Right ventricle myocardium inferior (tissue), 1 donor: Measurements from ENCODE around the gene ZFHX3. TPM values are rescaled to one million over a fixed set of nuclear protein-coding genes. Genes with fewer than 3 reads are reported as not detected.

Experiments
- ATAC-seq: fragments of 200-7000 bp; cut with Tn5 transposase; one replicate; pipeline ENCODE4 v1.9.1; 2020; ENCODE audit warnings: mild to moderate bottlenecking, moderate library complexity
- DNase-seq: peaks from one replicate; pipeline ENCODE4 v3.0.0; 2021; ENCODE audit errors: missing footprints
- intact Hi-C: fragments of 100-400 bp; cut with DNase I; formaldehyde crosslinking; loops from one replicate; pipeline ENCODE4 v1.11.0; 2022
- total RNA-seq: library from RNA; stranded (reverse); fragmentation: NEBNext Ultra II Directional; extraction: Animal tissue kit (Norgen Biotek cat#: 25700); gene quantifications from one replicate; pipeline ENCODE4 v1.2.1, GENCODE V29; 2021
- donor health status: DM: no; HTN: yes; CAD: no; lungs with severe emphysema.

The ZFHX3 gene
- total RNA-seq, 1 donor from 2014 or later, result 8.4 TPM

DNA sequence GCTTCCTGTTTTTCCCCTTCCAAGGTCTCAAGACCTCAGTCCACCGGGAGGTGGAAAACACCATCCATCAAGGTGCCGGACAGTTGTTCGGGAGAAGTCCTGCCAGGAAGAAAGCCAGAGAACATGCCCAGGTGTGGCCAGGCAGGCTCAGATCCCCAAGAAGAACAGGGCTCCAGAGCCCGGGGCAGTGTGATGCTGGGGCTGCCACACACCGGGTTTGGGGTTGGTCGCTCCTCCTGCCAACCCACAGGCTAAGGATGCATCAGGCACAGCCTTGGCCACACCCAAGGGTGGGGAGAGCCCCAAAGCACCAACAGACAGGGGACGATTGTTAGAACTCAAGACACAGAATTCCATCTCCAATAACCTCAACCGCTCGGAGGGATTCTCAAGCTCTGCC, 19.7 kb downstream of the ZFHX3 start:
- no peak for DNase-seq
- intact Hi-C loops, result loop anchor here (5.0 kb wide), 1 partner anchor 36 kb away; no protein-coding TSS in a partner anchor
- no peak for ATAC-seq

- no peak for DNase-seq
- no peak for ATAC-seq
- intact Hi-C loops, result loop anchor here (5.0 kb wide), 1 partner anchor 35 kb away; no protein-coding TSS in a partner anchor
Observed at GRCh38 chr16:73027685-73028111, 20.2 kb downstream of the ZFHX3 start.

- no peak for ATAC-seq
- no peak for DNase-seq
- intact Hi-C loops, result loop anchor here (5.0 kb wide), 1 partner anchor 35 kb away; no protein-coding TSS in a partner anchor
Observed at GRCh38 chr16:73026754-73027684, 20.9 kb downstream of the ZFHX3 start.

- DNase-seq (no peak), ATAC-seq (peak; percentile 21)
- intact Hi-C loops, result loop anchor here (5.0 kb wide), 1 partner anchor 34 kb away; no protein-coding TSS in a partner anchor
Observed at GRCh38 chr16:73025856-73026210, 22.1 kb downstream of the ZFHX3 start.

- intact Hi-C loops, result loop anchor here (5.0 kb wide), 1 partner anchor 33 kb away; no protein-coding TSS in a partner anchor
Observed at GRCh38 chr16:73025151-73025855, 22.6 kb downstream of the ZFHX3 start.

DNA sequence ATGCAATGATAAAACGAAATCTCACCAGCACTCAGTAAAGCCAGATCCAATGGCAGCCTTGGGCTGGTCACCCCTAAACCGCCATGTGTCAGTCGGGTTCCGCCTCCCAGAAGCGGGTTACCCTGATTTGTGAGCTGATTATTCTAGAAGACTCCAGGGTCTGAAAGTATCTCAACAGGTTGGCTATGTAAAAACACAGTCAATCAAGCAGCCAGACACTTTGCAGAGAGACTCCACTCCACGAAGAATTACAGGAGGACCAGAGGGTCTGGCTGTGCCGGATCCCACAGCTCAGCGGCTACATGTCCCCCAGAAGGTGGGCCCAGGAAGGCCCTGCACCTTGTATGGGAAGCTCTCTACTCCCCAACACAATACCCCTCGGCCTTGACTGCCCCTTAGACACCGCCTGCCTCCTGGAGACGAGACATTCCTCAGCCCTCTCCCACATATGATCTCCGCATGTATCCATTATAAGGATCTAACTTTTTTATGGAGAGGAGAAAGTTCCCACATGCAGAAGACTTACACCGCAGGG, 23.3 kb downstream of the ZFHX3 start:
- intact Hi-C loops, result loop anchor here (5.0 kb wide), 1 partner anchor 32 kb away; no protein-coding TSS in a partner anchor
- no peak for DNase-seq
- ATAC-seq, result no peak

More at GRCh38 chr16:73025151-73025855, 22.6 kb downstream of the ZFHX3 start:
- no peak for DNase-seq
- ATAC-seq, result peak; percentile 51

DNA sequence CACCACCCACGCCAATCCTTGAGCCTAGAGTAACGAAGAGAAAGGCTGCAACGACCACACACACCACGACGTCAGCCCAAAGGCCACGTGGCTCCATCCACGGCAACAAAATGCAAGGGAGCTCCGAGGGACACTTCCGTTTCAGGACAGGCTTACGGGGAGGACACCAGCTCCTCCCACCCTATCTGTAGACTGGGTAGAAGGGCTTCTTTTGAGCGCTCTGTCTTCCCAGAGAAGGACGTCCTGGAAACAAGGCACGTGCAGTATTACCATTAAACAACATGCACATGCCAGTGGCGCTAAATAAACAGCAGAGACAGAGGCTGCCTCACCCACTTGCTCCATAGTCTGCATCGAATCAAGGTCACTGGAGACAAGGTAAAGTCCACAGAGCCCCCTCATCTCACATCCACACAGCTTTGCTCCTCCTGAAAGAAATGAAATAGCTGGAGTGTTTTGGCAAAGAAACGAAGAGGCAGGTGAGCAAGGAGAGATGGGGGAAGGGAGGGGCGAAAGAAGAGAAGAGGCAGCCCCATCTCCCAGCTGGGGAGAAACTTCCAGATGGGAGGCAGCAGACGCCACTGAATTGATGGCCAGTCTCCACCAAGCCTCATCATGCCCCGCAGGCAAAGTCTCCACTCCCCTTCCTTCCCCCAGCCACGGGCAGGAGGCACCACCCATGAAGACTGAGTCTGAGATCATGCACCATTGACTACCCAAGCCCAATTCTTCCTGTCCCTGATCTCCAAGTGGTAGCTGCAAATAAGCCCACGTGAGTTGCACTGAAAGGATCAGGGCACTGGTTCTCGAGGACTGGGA, 24.0 kb downstream of the ZFHX3 start:
- intact Hi-C loops, result no loop called here

GRCh38 chr16:73023320-73023719, 24.6 kb downstream of the ZFHX3 start:
- ATAC-seq (no peak), DNase-seq (no peak)

More for the DNA sequence above, 24.0 kb downstream of the ZFHX3 start:
- no peak for ATAC-seq
- DNase-seq, result no peak

GRCh38 chr16:73022534-73022933, 25.4 kb downstream of the ZFHX3 start:
- ATAC-seq (no peak), DNase-seq (no peak)
- intact Hi-C loops, result no loop called here

More at GRCh38 chr16:73023320-73023719, 24.6 kb downstream of the ZFHX3 start:
- intact Hi-C loops, result no loop called here

DNA sequence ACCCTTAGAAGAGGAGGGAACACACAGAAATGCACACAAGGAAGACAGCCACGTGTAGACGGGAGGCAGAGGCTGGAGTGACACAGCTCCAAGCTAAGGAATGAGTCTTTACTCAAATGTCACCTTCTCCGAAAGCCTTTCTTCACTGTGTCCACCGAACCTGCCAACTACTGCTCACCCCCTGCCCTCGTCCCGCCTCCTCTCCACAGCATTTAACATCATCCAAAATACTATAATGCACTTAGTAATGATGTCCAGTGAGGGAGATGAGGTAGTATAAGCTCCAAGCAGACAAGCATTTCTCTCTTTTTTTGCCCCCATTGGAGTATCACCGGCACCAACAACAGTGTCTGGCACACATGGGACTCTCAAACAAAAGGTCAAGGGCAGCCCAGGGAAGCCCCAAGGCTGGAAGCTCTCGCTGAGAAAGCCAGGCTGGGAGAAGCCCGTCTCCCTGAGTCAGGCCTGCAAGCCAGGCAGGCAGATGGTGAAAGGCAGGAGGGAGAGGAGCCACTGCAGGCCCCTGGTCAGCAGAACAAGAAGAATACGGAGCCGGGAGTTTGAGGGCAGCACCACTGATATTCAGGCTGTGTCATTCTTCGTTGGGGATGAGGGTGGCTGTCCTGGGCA, 25.9 kb downstream of the ZFHX3 start:
- no peak for ATAC-seq
- no peak for DNase-seq
- intact Hi-C loops, result no loop called here

- ATAC-seq (peak; percentile 94), DNase-seq (peak; percentile 92)
- intact Hi-C loops, result no loop called here
Observed at GRCh38 chr16:73020409-73020884, 27.5 kb downstream of the ZFHX3 start.

DNA sequence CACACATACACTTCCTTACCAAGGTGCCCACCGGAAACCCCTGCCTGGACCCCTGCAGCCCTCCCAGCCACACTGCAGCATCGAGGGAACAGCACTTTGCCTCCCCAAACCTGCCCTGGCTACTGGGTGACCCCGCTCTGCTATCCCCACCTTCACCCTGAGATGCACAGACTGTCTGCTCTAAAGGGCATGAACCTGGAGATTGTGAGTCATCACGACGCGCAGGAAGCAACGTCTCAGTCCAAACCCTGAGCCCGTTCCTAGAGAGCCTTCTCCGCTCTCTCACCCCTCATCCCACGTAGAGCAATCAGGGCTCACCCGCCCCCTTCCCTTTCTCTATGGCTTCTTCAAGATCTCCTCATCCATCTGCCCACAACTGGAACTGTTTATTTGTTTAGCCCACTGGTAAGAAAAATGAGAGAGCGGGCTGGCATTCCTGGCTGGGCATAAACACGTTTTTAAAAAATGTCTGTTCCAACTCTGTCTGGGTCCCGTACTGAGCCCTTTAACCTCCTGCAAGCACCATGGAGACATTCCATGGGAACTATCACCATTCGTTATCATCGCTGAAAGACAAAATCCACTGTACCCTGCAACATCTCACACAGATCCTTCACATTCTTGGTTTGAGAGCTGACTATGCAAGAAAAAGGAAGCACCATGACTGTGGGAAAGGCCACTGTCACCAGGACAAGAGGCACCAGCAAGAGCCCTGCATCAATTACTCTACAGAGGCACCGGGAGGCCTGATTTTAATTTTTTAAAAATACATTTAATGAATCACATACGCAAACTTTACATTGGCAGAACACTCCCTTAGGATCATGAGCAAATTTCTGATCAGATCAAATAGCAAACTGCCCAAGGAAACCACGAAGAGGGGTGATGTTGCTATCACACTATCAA, 28.2 kb downstream of the ZFHX3 start:
- DNase-seq, result no peak
- intact Hi-C loops, result no loop called here
- ATAC-seq, result peak; percentile 19

DNA sequence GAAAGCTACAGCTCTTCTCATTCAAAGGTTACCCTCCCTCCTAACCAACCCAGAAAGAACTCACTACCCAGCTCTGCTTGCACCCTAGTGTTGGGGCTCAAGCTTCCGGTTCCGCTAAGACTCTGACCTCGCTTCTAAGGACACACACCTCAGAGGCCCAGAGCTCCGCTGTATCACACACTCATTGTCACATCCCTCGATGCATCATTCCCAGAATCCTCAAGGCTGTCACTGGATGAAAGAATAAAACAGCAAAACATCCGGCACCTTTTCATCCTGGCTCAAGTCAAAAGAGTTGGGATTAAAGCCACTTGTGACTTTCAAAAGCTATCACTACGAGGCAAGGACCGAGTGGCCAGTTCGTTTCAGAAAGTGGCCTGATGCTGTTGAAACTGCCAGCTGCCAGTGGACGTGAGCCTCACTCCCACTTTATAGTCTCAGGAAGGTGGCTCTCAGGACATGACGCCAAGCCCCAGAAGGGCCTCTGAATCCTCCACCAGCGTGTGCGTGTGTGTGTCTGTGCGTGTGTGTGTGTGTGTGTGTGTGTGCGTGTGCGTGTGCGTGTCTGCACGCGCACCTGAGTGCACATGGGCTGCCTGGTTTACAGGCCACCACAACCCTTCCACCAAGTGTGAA, 29.0 kb downstream of the ZFHX3 start:
- intact Hi-C loops, result no loop called here
- no peak for DNase-seq
- no peak for ATAC-seq

GRCh38 chr16:73017321-73017720, 30.6 kb downstream of the ZFHX3 start:
- ATAC-seq (no peak), DNase-seq (no peak)
- intact Hi-C loops, result no loop called here

DNA sequence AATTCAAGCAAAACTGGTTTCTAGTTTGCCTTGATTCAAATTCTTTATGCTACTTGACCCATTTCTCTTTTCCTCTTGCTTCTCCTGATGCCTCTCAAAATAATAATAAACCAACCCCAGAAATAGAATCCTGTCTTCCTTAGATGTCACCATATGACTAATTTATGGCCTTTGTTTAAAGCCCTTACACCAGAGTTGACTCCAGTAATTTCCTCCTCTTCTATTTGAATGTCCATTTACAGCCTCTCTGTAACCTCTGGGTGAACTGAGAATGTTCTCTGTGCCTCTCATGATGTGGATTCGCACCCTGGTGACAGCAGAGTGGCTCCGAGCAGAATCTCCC, 31.5 kb downstream of the ZFHX3 start:
- ATAC-seq, result no peak
- no peak for DNase-seq
- intact Hi-C loops, result no loop called here

DNA sequence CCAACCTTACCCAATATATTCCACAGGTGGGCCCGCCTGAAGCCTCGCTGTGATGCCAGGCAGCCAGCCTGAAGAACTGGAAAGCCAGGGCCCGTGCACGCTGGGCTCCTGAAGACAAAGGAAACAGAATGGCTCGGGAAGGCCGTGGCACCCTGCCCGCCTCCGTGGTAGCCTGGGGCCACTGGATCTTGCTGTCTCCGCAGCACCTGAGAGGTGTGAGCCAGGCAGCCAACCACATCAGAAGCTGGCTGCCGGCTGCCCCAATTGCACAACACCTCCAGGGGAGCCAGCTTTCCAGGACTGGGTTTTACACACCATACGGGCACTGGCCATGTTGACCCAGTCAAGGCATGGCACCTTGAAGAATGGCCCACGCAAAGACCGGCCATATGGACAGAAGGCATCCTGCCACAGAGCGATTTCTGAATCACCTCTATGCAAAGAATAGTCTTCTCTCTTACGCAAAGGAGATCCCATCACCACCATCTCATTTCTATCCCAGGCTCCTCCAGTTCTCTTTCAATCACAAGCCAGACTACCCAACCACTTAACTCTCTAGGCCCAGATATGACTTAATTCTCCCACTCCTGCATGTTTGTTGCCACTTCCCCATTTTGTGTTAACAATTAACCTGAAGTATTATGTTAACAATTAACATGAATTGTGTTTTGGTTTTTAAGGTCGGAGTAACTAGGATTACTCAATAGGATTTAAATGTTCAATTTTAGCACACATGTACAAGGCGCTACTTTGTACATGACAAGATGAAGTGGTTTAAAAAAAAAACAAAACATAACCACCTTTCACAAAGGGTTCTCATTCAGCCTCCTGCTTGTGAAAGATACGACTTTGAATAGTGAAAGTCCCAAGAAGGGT, 32.1 kb downstream of the ZFHX3 start:
- intact Hi-C loops, result no loop called here
- ATAC-seq, result no peak
- DNase-seq, result no peak
